IgD-negative memory B cell (primary cell): ENCODE results near the gene BICRAL. TPM values are rescaled to one million over a fixed set of nuclear protein-coding genes. Genes with fewer than 3 reads are reported as not detected.
"Not testable (repeated sequence)": the region's sequence is repeated elsewhere in the genome, so short reads cannot be mapped to it uniquely, and the experiment has no call there.

ENCODE experiments used
- H3K27ac Mint-ChIP-seq, 3 donors: one replicate each; pipeline ENCODE4 v1.8.0; 2020 to 2022; ENCODE audit warnings: mild to moderate bottlenecking in 3 of 3, mixed read lengths in 3 of 3, moderate library complexity in 1 of 3
- H3K27me3 Mint-ChIP-seq: one replicate; pipeline ENCODE4 v1.8.0; 2021; ENCODE audit warnings: mixed read lengths
- H3K36me3 Mint-ChIP-seq: one replicate; pipeline ENCODE4 v1.8.0; 2020; ENCODE audit warnings: mild to moderate bottlenecking, mixed read lengths
- H3K4me1 Mint-ChIP-seq, 3 donors: one replicate each; pipeline ENCODE4 v1.8.0; 2020 to 2022; ENCODE audit warnings: mixed read lengths in 3 of 3, mild to moderate bottlenecking in 1 of 3
- H3K4me3 Mint-ChIP-seq, 4 donors: one replicate each; pipeline ENCODE4 v1.8.0; 2020 to 2022; ENCODE audit warnings: mild to moderate bottlenecking in 4 of 4, mixed read lengths in 4 of 4, moderate library complexity in 3 of 4
- H3K9me3 Mint-ChIP-seq, 3 donors: one replicate each; pipeline ENCODE4 v1.8.0; 2020 to 2021; ENCODE audit warnings: mixed read lengths in 3 of 3, mild to moderate bottlenecking in 1 of 3
- polyA plus RNA-seq: library from polyadenylated mRNA; unstranded; fragments of 300-500 nt; fragmentation: Illumina TruSeq; gene quantifications from one replicate; pipeline ENCODE4 v1.2.3, GENCODE V29; 2021

Gene BICRAL
- polyA plus RNA-seq, 1 donor from 2014 or later, result 4.7 TPM

GRCh38 chr6:42898891-42899361 is 117.1 kb downstream of the BICRAL start:
- H3K4me3 Mint-ChIP-seq, result no peak overlapping the region
- H3K4me1 Mint-ChIP-seq, result peaks cover 9 to 16% (median 10%) of the 10 kb centered on the region in 3 donors
- H3K27me3 Mint-ChIP-seq, result no peaks in the 10 kb centered on the region
- peak overlapping the region in 2 of 3 donors; percentile 1 to 39 for H3K27ac Mint-ChIP-seq
- H3K9me3 Mint-ChIP-seq, result no peaks in the 10 kb centered on the region
- H3K36me3 Mint-ChIP-seq, result no peaks in the 10 kb centered on the region

- Mint-ChIP-seq H3K27me3 (no peaks in the 10 kb centered on the region), H3K36me3 (no peaks in the 10 kb centered on the region), H3K4me3 (no peak overlapping the region), H3K9me3 (no peaks in the 10 kb centered on the region), H3K4me1 (peaks cover 2 to 9% (median 4%) of the 10 kb centered on the region in 3 donors), H3K27ac (peak overlapping the region in 1 of 3 donors; percentile 47)
These were observed 118.0 kb downstream of the BICRAL start for GRCh38 chr6:42899871-42900270.

GRCh38 chr6:42901538-42901957 is 119.7 kb downstream of the BICRAL start:
- Mint-ChIP-seq H3K9me3 (no peaks in the 10 kb centered on the region), H3K4me3 (no peak overlapping the region), H3K36me3 (no peaks in the 10 kb centered on the region), H3K27me3 (no peaks in the 10 kb centered on the region), H3K4me1 (peaks cover 2 to 9% (median 4%) of the 10 kb centered on the region in 3 donors), H3K27ac (no peak overlapping the region)

GRCh38 chr6:42902429-42903263 is 120.8 kb downstream of the BICRAL start:
- H3K27ac Mint-ChIP-seq, H3K27me3 Mint-ChIP-seq, H3K9me3 Mint-ChIP-seq, H3K4me1 Mint-ChIP-seq, H3K36me3 Mint-ChIP-seq, H3K4me3 Mint-ChIP-seq: not testable (repeated sequence)

GRCh38 chr6:42904467-42904866 is 122.6 kb downstream of the BICRAL start:
- H3K4me1 Mint-ChIP-seq, result peaks cover 0 to 3% (median 1%) of the 10 kb centered on the region in 3 donors
- H3K9me3 Mint-ChIP-seq, result no peaks in the 10 kb centered on the region
- no peaks in the 10 kb centered on the region for H3K36me3 Mint-ChIP-seq
- H3K27me3 Mint-ChIP-seq, result no peaks in the 10 kb centered on the region
- no peak overlapping the region for H3K4me3 Mint-ChIP-seq
- peak overlapping the region in 1 of 3 donors; percentile 7 for H3K27ac Mint-ChIP-seq

GRCh38 chr6:42907336-42907735 is 125.5 kb downstream of the BICRAL start:
- Mint-ChIP-seq H3K4me1 (peaks cover 0 to 3% (median 3%) of the 10 kb centered on the region in 3 donors), H3K27me3 (peaks cover 7% of the 10 kb centered on the region), H3K27ac (no peak overlapping the region), H3K9me3 (no peaks in the 10 kb centered on the region), H3K36me3 (no peaks in the 10 kb centered on the region), H3K4me3 (no peak overlapping the region)

- H3K27ac Mint-ChIP-seq, result no peak overlapping the region
- H3K27me3 Mint-ChIP-seq, result peaks cover 13% of the 10 kb centered on the region
- H3K4me1 Mint-ChIP-seq, result peaks cover 0 to 5% (median 3%) of the 10 kb centered on the region in 3 donors
- no peaks in the 10 kb centered on the region for H3K9me3 Mint-ChIP-seq
- H3K36me3 Mint-ChIP-seq, result no peaks in the 10 kb centered on the region
- no peak overlapping the region for H3K4me3 Mint-ChIP-seq
These were observed 128.0 kb downstream of the BICRAL start for GRCh38 chr6:42909835-42910234.

- H3K4me1 Mint-ChIP-seq, result peaks cover 0 to 5% (median 3%) of the 10 kb centered on the region in 3 donors
- no peaks in the 10 kb centered on the region for H3K9me3 Mint-ChIP-seq
- peak overlapping the region in 1 of 3 donors; percentile 5 for H3K27ac Mint-ChIP-seq
- peak overlapping the region in 1 of 4 donors; percentile 73 for H3K4me3 Mint-ChIP-seq
- H3K27me3 Mint-ChIP-seq, result peaks cover 13% of the 10 kb centered on the region
- H3K36me3 Mint-ChIP-seq, result no peaks in the 10 kb centered on the region
These were observed 129.5 kb downstream of the BICRAL start for GRCh38 chr6:42911171-42912021.

GRCh38 chr6:42914546-42914945 is 132.7 kb downstream of the BICRAL start:
- peaks cover 0 to 5% (median 3%) of the 10 kb centered on the region in 3 donors for H3K4me1 Mint-ChIP-seq
- H3K36me3 Mint-ChIP-seq, result no peaks in the 10 kb centered on the region
- peaks cover 13% of the 10 kb centered on the region for H3K27me3 Mint-ChIP-seq
- no peak overlapping the region for H3K4me3 Mint-ChIP-seq
- H3K27ac Mint-ChIP-seq, result no peak overlapping the region
- no peaks in the 10 kb centered on the region for H3K9me3 Mint-ChIP-seq

- peaks cover 13% of the 10 kb centered on the region for H3K27me3 Mint-ChIP-seq
- peaks cover 0 to 5% (median 3%) of the 10 kb centered on the region in 3 donors for H3K4me1 Mint-ChIP-seq
- H3K36me3 Mint-ChIP-seq, result no peaks in the 10 kb centered on the region
- no peak within 1 kb of the TSS for H3K4me3 Mint-ChIP-seq
- H3K27ac Mint-ChIP-seq, result peak within 1 kb of the TSS in 1 of 3 donors; percentile 19
- H3K9me3 Mint-ChIP-seq, result no peaks in the 10 kb centered on the region
These were observed 133.9 kb downstream of the BICRAL start, which contains the start of gene PTCRA for GRCh38 chr6:42915732-42916131. Gene PTCRA (plus strand): TSS chr6:42916053. CDS start chr6:42916070, 17 bp downstream.

GRCh38 chr6:42916288-42916687 is 134.4 kb downstream of the BICRAL start:
- peaks cover 0 to 4% (median 1%) of the 10 kb centered on the region in 3 donors for H3K4me1 Mint-ChIP-seq

More at GRCh38 chr6:42916288-42916687, 134.4 kb downstream of the BICRAL start:
- H3K36me3 Mint-ChIP-seq, result no peaks in the 10 kb centered on the region
- peaks cover 8% of the 10 kb centered on the region for H3K27me3 Mint-ChIP-seq
- no peak overlapping the region for H3K27ac Mint-ChIP-seq
- H3K9me3 Mint-ChIP-seq, result no peaks in the 10 kb centered on the region
- no peak overlapping the region for H3K4me3 Mint-ChIP-seq

Other genes starting within 250 kb of the BICRAL start
- 11.6 TPM for gene UBR2, start 218.0 kb upstream of the BICRAL start, polyA plus RNA-seq
- gene PRPH2, start 59.5 kb upstream of the BICRAL start, polyA plus RNA-seq, result not detected
- 67.2 TPM for gene TBCC, start 35.9 kb upstream of the BICRAL start, polyA plus RNA-seq
- 72.3 TPM for gene RPL7L1, start 97.6 kb downstream of the BICRAL start, polyA plus RNA-seq
- gene PTCRA, start 134.0 kb downstream of the BICRAL start, polyA plus RNA-seq, result 1.0 TPM
- 272 TPM for gene CNPY3, start 147.4 kb downstream of the BICRAL start, polyA plus RNA-seq
- 1.2 TPM for gene GNMT, start 178.7 kb downstream of the BICRAL start, polyA plus RNA-seq
- gene PEX6, start 197.1 kb downstream of the BICRAL start, polyA plus RNA-seq, result 12.7 TPM
- gene PPP2R5D, start 202.5 kb downstream of the BICRAL start, polyA plus RNA-seq, result 17.5 TPM
- 76.3 TPM for gene MEA1, start 231.9 kb downstream of the BICRAL start, polyA plus RNA-seq
- 60.3 TPM for gene KLHDC3, start 232.2 kb downstream of the BICRAL start, polyA plus RNA-seq
- 54.8 TPM for gene RRP36, start 239.6 kb downstream of the BICRAL start, polyA plus RNA-seq